Measurements from ENCODE around the gene FAM53A.

Gene FAM53A

DNA sequence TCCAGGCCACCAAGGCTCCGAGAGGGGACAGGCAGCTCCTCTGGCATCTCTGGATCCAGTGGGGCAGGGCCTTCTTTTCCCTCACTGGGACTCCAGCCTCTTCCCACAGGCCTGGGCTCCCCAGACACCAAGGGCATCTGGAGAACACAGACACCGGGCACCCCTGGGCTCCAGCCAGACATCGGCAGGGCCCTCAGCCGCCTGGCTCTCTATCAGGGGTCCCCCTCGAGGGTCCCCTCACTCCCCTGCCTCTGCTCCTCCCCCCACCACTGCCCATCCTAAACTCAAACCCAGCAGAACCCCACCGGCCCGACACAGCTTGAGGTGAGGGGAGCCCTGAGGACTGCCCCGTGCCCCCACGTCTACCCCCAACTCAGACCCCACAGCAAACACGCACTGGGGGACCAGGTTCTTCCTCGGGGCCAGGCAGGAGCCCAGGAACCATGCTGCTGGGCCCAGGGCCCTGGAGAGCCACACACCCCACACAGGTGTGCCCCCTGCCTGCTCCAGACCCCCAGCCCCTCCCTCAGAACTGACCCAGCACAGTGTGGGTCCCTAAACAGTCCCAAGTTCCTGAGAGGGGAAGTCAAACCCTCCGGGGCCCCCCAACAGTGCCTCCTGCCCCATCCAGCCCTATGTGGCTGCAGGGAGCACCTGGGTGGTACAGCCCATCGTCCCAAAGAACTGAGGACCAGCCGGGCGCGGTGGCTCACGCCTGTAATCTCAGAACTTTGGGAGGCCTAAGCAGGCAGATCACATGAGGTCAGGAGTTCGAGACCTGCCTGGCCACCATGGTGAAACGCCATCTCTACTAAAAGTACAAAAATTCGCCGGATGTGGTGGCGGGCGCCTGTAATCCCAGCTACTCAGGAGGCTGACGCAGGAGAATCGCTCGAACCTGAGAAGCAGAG, 86.8 kb downstream of the FAM53A start:
- Histone ChIP-seq H2BK12ac (ENCODE audit: low read length in 2 of 2) (no peak overlapping the region), H3K9me3 (ENCODE audit: control insufficient read depth, low read length) (no peaks in the 10 kb centered on the region), H2BK15ac (ENCODE audit: low read depth, poor library complexity, severe bottlenecking) (no peak overlapping the region), H3K27me3 (ENCODE audit: control insufficient read depth in 1 of 2, insufficient read depth in 1 of 2, low read length in 2 of 2) (peaks cover 0 to 21% of the 10 kb centered on the region in 2 experiments), H3K14ac (ENCODE audit: low read length in 2 of 2) (no peak overlapping the region), H2AFZ (ENCODE audit: low read depth, low read length) (no peak overlapping the region), H3K27ac (ENCODE audit: low read length, poor library complexity, severe bottlenecking) (no peak overlapping the region), H3K23ac (ENCODE audit: low read length in 2 of 2) (no peak overlapping the region), H2BK120ac (ENCODE audit: low read depth, low read length) (no peak overlapping the region), H4K8ac (ENCODE audit: low read length) (no peak overlapping the region), H3K36me3 (ENCODE audit: control insufficient read depth in 1 of 2, insufficient read depth in 2 of 2, low read depth in 1 of 2, low read length in 2 of 2) (no peaks in the 10 kb centered on the region), H3K4me1 (ENCODE audit: control insufficient read depth, insufficient read depth, low read depth, low read length) (no peaks in the 10 kb centered on the region), H2BK5ac (ENCODE audit: low read depth, low read length, poor library complexity, severe bottlenecking) (no peak overlapping the region), H3K79me1 (replicated peaks; ENCODE audit: low read length, poor library complexity, severe bottlenecking) (no peaks in the 10 kb centered on the region), H3K18ac (ENCODE audit: low read depth in 1 of 2, low read length in 2 of 2) (no peak overlapping the region), H3K9ac (ENCODE audit: low read length) (no peak overlapping the region), H2AK5ac (ENCODE audit: low read length, severe bottlenecking) (no peak overlapping the region), H3K4ac (ENCODE audit: low read depth in 1 of 2, low read length in 2 of 2) (no peak overlapping the region), H3K4me2 (ENCODE audit: low read length, poor library complexity, severe bottlenecking) (no peak overlapping the region), H3K4me3 (ENCODE audit: insufficient read depth in 1 of 2, low read depth in 1 of 2, low read length in 2 of 2) (no peak overlapping the region), H4K91ac (ENCODE audit: low read length) (no peak overlapping the region)
- WGBS, result 85% methylated on average over 26 of the region's 26 CpGs
- no peak for DNase-seq

DNA sequence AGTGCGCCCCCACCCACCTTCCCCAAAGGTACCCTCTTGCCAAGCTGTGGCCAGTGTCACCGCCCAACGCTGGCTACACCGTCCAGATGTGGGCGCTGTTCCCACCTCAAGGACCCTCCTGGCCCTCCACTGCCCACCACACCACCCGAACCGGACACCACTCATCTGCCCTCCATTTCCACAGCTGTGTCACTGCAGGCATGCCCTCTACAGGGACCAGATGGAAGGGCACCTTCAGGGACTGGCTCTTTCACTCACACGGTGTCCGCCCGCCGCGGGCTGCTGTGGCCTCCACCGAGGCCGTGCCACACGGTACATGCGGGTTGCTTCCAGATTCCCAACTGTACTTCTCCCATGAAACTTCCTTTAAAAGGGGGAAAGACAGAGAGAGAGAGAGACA, 87.7 kb downstream of the FAM53A start:
- Histone ChIP-seq H2AK5ac (ENCODE audit: low read length, severe bottlenecking) (no peak overlapping the region), H4K8ac (ENCODE audit: low read length) (no peak overlapping the region), H2BK120ac (ENCODE audit: low read depth, low read length) (no peak overlapping the region), H3K9ac (ENCODE audit: low read length) (no peak overlapping the region), H2BK12ac (ENCODE audit: low read length in 2 of 2) (no peak overlapping the region), H2BK5ac (ENCODE audit: low read depth, low read length, poor library complexity, severe bottlenecking) (no peak overlapping the region), H3K18ac (ENCODE audit: low read depth in 1 of 2, low read length in 2 of 2) (no peak overlapping the region), H3K27me3 (ENCODE audit: control insufficient read depth in 1 of 2, insufficient read depth in 1 of 2, low read length in 2 of 2) (peaks cover 0 to 21% of the 10 kb centered on the region in 2 experiments), H3K79me1 (replicated peaks; ENCODE audit: low read length, poor library complexity, severe bottlenecking) (no peaks in the 10 kb centered on the region), H3K9me3 (ENCODE audit: control insufficient read depth, low read length) (peaks cover 4% of the 10 kb centered on the region), H3K23ac (ENCODE audit: low read length in 2 of 2) (no peak overlapping the region), H3K27ac (ENCODE audit: low read length, poor library complexity, severe bottlenecking) (no peak overlapping the region), H3K36me3 (ENCODE audit: control insufficient read depth in 1 of 2, insufficient read depth in 2 of 2, low read depth in 1 of 2, low read length in 2 of 2) (no peaks in the 10 kb centered on the region), H3K14ac (ENCODE audit: low read length in 2 of 2) (no peak overlapping the region), H3K4me1 (ENCODE audit: control insufficient read depth, insufficient read depth, low read depth, low read length) (no peaks in the 10 kb centered on the region), H3K4me3 (ENCODE audit: insufficient read depth in 1 of 2, low read depth in 1 of 2, low read length in 2 of 2) (peak overlapping the region in 1 of 2 experiments; percentile 33), H2BK15ac (ENCODE audit: low read depth, poor library complexity, severe bottlenecking) (no peak overlapping the region), H2AFZ (ENCODE audit: low read depth, low read length) (no peak overlapping the region), H3K4me2 (ENCODE audit: low read length, poor library complexity, severe bottlenecking) (no peak overlapping the region), H3K4ac (ENCODE audit: low read depth in 1 of 2, low read length in 2 of 2) (no peak overlapping the region), H4K91ac (ENCODE audit: low read length) (peak overlapping the region; percentile 45)
- no peak for DNase-seq
- 88% methylated on average over 12 of the region's 16 CpGs for WGBS

DNA sequence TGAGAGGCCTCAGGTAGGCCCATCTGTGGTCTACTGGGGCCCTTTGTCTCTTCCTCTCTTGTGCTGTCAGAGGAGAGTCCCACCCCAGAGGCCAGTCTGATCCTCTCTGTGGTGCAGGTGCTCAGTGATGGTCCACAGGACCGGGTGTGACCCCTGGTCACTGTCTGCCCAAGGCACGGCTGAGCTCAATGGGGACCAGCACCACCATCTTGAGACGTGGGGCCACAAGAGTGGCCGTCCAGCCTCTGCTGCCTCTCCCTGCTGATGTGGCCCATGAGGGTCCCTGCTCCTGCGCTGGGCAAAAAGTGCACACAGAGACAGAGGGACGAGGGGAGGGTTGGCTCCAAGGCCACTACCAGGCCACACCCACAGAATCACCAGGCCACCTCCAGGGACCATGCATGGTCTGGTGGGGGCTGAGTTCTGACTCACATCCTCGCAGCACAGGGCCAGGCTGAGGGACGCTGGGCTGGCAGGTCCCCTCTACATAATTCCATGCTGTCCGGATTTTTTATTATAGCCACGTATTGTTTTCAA, 88.3 kb downstream of the FAM53A start:
- Histone ChIP-seq H3K23ac (ENCODE audit: low read length in 2 of 2) (no peak overlapping the region), H3K14ac (ENCODE audit: low read length in 2 of 2) (no peak overlapping the region), H2BK15ac (ENCODE audit: low read depth, poor library complexity, severe bottlenecking) (no peak overlapping the region), H4K91ac (ENCODE audit: low read length) (no peak overlapping the region), H2BK120ac (ENCODE audit: low read depth, low read length) (no peak overlapping the region), H2AK5ac (ENCODE audit: low read length, severe bottlenecking) (no peak overlapping the region), H2BK12ac (ENCODE audit: low read length in 2 of 2) (no peak overlapping the region), H3K4ac (ENCODE audit: low read depth in 1 of 2, low read length in 2 of 2) (no peak overlapping the region), H3K18ac (ENCODE audit: low read depth in 1 of 2, low read length in 2 of 2) (no peak overlapping the region), H3K9ac (ENCODE audit: low read length) (no peak overlapping the region), H3K27ac (ENCODE audit: low read length, poor library complexity, severe bottlenecking) (no peak overlapping the region), H2AFZ (ENCODE audit: low read depth, low read length) (no peak overlapping the region), H3K79me1 (replicated peaks; ENCODE audit: low read length, poor library complexity, severe bottlenecking) (no peaks in the 10 kb centered on the region), H3K4me1 (ENCODE audit: control insufficient read depth, insufficient read depth, low read depth, low read length) (no peaks in the 10 kb centered on the region), H3K4me2 (ENCODE audit: low read length, poor library complexity, severe bottlenecking) (no peak overlapping the region), H3K27me3 (ENCODE audit: control insufficient read depth in 1 of 2, insufficient read depth in 1 of 2, low read length in 2 of 2) (peaks cover 0 to 21% of the 10 kb centered on the region in 2 experiments), H3K36me3 (ENCODE audit: control insufficient read depth in 1 of 2, insufficient read depth in 2 of 2, low read depth in 1 of 2, low read length in 2 of 2) (no peaks in the 10 kb centered on the region), H2BK5ac (ENCODE audit: low read depth, low read length, poor library complexity, severe bottlenecking) (no peak overlapping the region), H3K9me3 (ENCODE audit: control insufficient read depth, low read length) (peaks cover 9% of the 10 kb centered on the region), H4K8ac (ENCODE audit: low read length) (no peak overlapping the region), H3K4me3 (ENCODE audit: insufficient read depth in 1 of 2, low read depth in 1 of 2, low read length in 2 of 2) (no peak overlapping the region)
- DNase-seq, result no peak
- 90% methylated on average over 7 of the region's 10 CpGs for WGBS

DNA sequence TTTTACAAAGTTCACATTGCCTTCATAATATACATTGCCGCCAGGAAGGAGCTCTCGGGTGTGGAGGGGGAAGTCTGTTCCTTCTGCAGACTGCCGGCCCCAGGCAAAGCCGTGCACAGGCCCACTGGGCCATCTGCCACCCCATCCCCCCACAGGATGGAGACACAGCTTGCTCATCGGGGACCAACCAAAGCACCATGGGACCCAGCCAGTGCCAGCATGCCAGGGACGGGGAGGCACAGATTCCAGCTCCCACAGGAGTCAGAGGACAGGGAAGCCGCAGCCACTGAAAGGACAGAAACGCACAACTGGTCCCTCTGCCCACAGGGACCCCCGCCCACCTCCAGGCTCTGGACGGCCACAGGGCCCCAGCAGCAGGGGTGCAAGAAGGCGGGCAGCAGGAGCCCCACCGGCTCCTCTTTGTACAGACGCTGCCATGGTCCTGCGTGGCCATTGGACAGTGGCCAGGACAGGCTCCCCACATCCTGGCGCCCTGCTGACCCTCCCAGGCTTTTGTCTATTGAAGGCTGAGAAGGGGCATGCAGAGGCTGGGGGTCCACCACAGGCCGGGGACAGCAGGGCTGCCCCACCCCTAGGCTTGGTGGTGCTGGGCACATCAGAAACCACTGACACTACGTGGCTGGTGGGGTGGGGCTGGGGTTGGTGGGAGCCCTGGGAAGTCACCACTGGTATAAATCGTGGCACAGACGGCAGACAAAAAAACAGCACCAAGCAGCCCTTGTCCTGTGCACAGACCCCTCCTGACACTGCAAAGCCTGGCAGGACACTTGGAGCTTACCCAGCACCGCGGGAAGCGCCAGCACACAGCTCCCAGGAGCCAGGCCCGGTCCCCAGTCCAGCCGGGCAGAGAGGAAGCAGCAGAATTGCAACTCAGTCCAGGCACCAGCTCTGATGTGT, 89.0 kb downstream of the FAM53A start:
- Histone ChIP-seq H4K8ac (ENCODE audit: low read length) (no peak overlapping the region), H2BK15ac (ENCODE audit: low read depth, poor library complexity, severe bottlenecking) (no peak overlapping the region), H3K27me3 (ENCODE audit: control insufficient read depth in 1 of 2, insufficient read depth in 1 of 2, low read length in 2 of 2) (peaks cover 0 to 21% of the 10 kb centered on the region in 2 experiments), H2AFZ (ENCODE audit: low read depth, low read length) (no peak overlapping the region), H3K18ac (ENCODE audit: low read depth in 1 of 2, low read length in 2 of 2) (no peak overlapping the region), H3K4me2 (ENCODE audit: low read length, poor library complexity, severe bottlenecking) (no peak overlapping the region), H2BK5ac (ENCODE audit: low read depth, low read length, poor library complexity, severe bottlenecking) (no peak overlapping the region), H3K14ac (ENCODE audit: low read length in 2 of 2) (no peak overlapping the region), H3K23ac (ENCODE audit: low read length in 2 of 2) (no peak overlapping the region), H3K9ac (ENCODE audit: low read length) (no peak overlapping the region), H3K9me3 (ENCODE audit: control insufficient read depth, low read length) (peaks cover 14% of the 10 kb centered on the region), H2AK5ac (ENCODE audit: low read length, severe bottlenecking) (no peak overlapping the region), H3K4me3 (ENCODE audit: insufficient read depth in 1 of 2, low read depth in 1 of 2, low read length in 2 of 2) (no peak overlapping the region), H3K36me3 (ENCODE audit: control insufficient read depth in 1 of 2, insufficient read depth in 2 of 2, low read depth in 1 of 2, low read length in 2 of 2) (no peaks in the 10 kb centered on the region), H3K4ac (ENCODE audit: low read depth in 1 of 2, low read length in 2 of 2) (no peak overlapping the region), H3K27ac (ENCODE audit: low read length, poor library complexity, severe bottlenecking) (no peak overlapping the region), H4K91ac (ENCODE audit: low read length) (no peak overlapping the region), H3K79me1 (replicated peaks; ENCODE audit: low read length, poor library complexity, severe bottlenecking) (no peaks in the 10 kb centered on the region), H3K4me1 (ENCODE audit: control insufficient read depth, insufficient read depth, low read depth, low read length) (no peaks in the 10 kb centered on the region), H2BK12ac (ENCODE audit: low read length in 2 of 2) (no peak overlapping the region), H2BK120ac (ENCODE audit: low read depth, low read length) (no peak overlapping the region)
- 82% methylated on average over 24 of the region's 24 CpGs for WGBS
- no peak for DNase-seq
